MCF 10A (cell line): ENCODE results near the gene SRPRB. TPM values are rescaled to one million over a fixed set of nuclear protein-coding genes. Genes with fewer than 3 reads are reported as not detected.

Source experiments
- BruUV-seq: library from RNA; stranded (reverse); fragments of 400-500 nt; replicated peaks from 2 replicates; lab custom pipeline; 2021; lab: Mats Ljungman, UMichigan
- CTCF ChIA-PET: fragments of 300-600 bp; sonication (Branson Sonifier 250); formaldehyde crosslinking; extraction: SDS; loops from one replicate; lab custom pipeline; 2021; ENCODE audit warnings: antibody characterized with exemption, inconsistent platforms; lab: Yijun Ruan, JAX
- POLR2A ChIA-PET: fragments of 300-600, 350-650 bp; sonication (Branson Sonifier 250); formaldehyde crosslinking; extraction: SDS; loops from one replicate; lab custom pipeline; 2020; ENCODE audit warnings: antibody characterized with exemption, inconsistent platforms; lab: Yijun Ruan, JAX
- DNase-seq: peaks from one replicate; pipeline ENCODE4 v3.0.0-alpha.2; 2018; ENCODE audit not compliant: unreplicated experiment
- H3K27ac Mint-ChIP-seq: one replicate; pipeline ENCODE4 v1.8.0; 2022; ENCODE audit warnings: mild to moderate bottlenecking, low read depth, mixed read lengths; ENCODE audit not compliant: unreplicated experiment
- H3K27me3 Mint-ChIP-seq: one replicate; pipeline ENCODE4 v1.8.0; 2022; ENCODE audit warnings: mixed read lengths; ENCODE audit not compliant: insufficient read depth, unreplicated experiment
- H3K36me3 Mint-ChIP-seq: one replicate; pipeline ENCODE4 v1.8.0; 2022; ENCODE audit warnings: mild to moderate bottlenecking, moderate library complexity, mixed read lengths; ENCODE audit not compliant: insufficient read depth, unreplicated experiment
- H3K4me1 Mint-ChIP-seq: one replicate; pipeline ENCODE4 v1.8.0; 2022; ENCODE audit warnings: mixed read lengths; ENCODE audit not compliant: insufficient read depth, unreplicated experiment
- H3K4me3 Mint-ChIP-seq: one replicate; pipeline ENCODE4 v1.8.0; 2022; ENCODE audit warnings: mild to moderate bottlenecking, moderate library complexity, mixed read lengths; ENCODE audit not compliant: unreplicated experiment
- H3K9me3 Mint-ChIP-seq: one replicate; pipeline ENCODE4 v1.8.0; 2022; ENCODE audit warnings: mixed read lengths; ENCODE audit not compliant: unreplicated experiment
- intact Hi-C: fragments of 100-400 bp; cut with micrococcal nuclease; formaldehyde crosslinking; loops from 2 replicates; pipeline ENCODE4 v1.14.1; 2022
- total RNA-seq: library from RNA; stranded (reverse); gene quantifications from 2 replicates; pipeline ENCODE4 v1.2.3, GENCODE V29; 2022
- TF ChIP-seq, protein P1 (sequence below): fragments of 200-600 bp; IDR thresholded peaks from one replicate; pipeline ENCODE4 v1.8.0; 2022; ENCODE audit warnings: antibody characterized with exemption, mild to moderate bottlenecking; ENCODE audit not compliant: unreplicated experiment

SRPRB gene
- total RNA-seq, 1 experiment from 2014 or later, result 180 TPM

DNA sequence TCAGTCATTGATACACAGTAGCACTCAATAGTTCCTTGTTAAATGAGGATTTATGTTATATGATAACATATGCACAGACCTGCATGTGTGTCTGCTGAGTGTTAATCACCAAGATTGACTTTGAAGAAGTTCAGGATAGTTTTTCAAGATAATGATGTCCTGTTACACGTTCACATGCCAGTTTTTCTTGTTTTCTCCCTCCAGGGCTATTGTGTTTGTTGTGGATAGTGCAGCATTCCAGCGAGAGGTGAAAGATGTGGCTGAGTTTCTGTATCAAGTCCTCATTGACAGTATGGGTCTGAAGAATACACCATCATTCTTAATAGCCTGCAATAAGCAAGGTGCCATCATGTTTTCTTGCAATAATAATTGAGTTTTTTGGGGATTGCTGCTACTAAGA is 9.8 kb downstream of the SRPRB start:
- H3K36me3 Mint-ChIP-seq, result peaks cover 92% of the 10 kb centered on the region
- POLR2A ChIA-PET, result interaction anchor here (0.6 kb wide), 1 partner anchor 381 kb away, joined by 3 read pairs; no protein-coding TSS in a partner anchor
- no peak overlapping the region for H3K4me3 Mint-ChIP-seq
- CTCF ChIA-PET, result interaction anchor here (0.6 kb wide), 1 partner anchor 224 kb away, joined by 4 read pairs; no protein-coding TSS in a partner anchor
- DNase-seq, result no peak
- TF ChIP-seq, protein P1, sequence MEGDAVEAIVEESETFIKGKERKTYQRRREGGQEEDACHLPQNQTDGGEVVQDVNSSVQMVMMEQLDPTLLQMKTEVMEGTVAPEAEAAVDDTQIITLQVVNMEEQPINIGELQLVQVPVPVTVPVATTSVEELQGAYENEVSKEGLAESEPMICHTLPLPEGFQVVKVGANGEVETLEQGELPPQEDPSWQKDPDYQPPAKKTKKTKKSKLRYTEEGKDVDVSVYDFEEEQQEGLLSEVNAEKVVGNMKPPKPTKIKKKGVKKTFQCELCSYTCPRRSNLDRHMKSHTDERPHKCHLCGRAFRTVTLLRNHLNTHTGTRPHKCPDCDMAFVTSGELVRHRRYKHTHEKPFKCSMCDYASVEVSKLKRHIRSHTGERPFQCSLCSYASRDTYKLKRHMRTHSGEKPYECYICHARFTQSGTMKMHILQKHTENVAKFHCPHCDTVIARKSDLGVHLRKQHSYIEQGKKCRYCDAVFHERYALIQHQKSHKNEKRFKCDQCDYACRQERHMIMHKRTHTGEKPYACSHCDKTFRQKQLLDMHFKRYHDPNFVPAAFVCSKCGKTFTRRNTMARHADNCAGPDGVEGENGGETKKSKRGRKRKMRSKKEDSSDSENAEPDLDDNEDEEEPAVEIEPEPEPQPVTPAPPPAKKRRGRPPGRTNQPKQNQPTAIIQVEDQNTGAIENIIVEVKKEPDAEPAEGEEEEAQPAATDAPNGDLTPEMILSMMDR, result no peak
- no peaks in the 10 kb centered on the region for H3K27me3 Mint-ChIP-seq
- H3K27ac Mint-ChIP-seq, result peak overlapping the region; percentile 73
- no peaks in the 10 kb centered on the region for H3K9me3 Mint-ChIP-seq
- peaks cover 18% of the 10 kb centered on the region for H3K4me1 Mint-ChIP-seq
- intact Hi-C loops, result loop anchor here (5.0 to 10.0 kb wide), 3 partner anchors 399 to 1083 kb away; no protein-coding TSS in a partner anchor
- BruUV-seq, result no TSS peak

DNA sequence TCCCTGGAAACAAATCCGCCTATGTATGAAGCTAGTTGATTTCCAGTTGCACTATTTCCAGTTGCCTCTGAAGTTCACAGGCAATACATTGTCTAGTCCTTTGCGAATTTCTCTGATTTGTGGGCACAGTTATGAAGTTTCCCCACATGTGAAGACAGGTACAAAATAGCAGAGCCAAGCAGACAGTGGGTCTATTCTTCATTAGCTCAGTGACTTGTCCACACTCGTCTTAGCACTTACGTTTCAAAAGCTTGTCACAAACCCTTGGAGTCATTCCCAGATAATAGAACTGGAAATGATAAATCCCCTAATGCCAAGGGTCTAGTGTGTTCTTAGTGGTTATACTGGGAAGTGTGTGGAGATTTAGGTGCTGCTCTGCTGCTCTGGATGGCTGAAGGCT is 14.5 kb downstream of the SRPRB start:
- H3K27me3 Mint-ChIP-seq, result no peaks in the 10 kb centered on the region
- no peaks in the 10 kb centered on the region for H3K9me3 Mint-ChIP-seq
- H3K27ac Mint-ChIP-seq, result no peak overlapping the region
- DNase-seq, result no peak
- peaks cover 16% of the 10 kb centered on the region for H3K4me1 Mint-ChIP-seq
- intact Hi-C loops, result no loop called here
- ChIA-PET CTCF (interaction anchor here (0.6 to 2.2 kb wide), 11 partner anchors 12 to 668 kb away, joined by 3 to 20 read pairs (median 4); no protein-coding TSS in a partner anchor), POLR2A (interaction anchor here (0.6 to 0.7 kb wide), 2 partner anchors 178 to 1162 kb away, joined by 3 to 4 read pairs; no protein-coding TSS in a partner anchor)
- H3K36me3 Mint-ChIP-seq, result peaks cover 53% of the 10 kb centered on the region
- no peak overlapping the region for H3K4me3 Mint-ChIP-seq
- BruUV-seq, result TSS peak; percentile 60
- TF ChIP-seq, protein P1, result no peak

DNA sequence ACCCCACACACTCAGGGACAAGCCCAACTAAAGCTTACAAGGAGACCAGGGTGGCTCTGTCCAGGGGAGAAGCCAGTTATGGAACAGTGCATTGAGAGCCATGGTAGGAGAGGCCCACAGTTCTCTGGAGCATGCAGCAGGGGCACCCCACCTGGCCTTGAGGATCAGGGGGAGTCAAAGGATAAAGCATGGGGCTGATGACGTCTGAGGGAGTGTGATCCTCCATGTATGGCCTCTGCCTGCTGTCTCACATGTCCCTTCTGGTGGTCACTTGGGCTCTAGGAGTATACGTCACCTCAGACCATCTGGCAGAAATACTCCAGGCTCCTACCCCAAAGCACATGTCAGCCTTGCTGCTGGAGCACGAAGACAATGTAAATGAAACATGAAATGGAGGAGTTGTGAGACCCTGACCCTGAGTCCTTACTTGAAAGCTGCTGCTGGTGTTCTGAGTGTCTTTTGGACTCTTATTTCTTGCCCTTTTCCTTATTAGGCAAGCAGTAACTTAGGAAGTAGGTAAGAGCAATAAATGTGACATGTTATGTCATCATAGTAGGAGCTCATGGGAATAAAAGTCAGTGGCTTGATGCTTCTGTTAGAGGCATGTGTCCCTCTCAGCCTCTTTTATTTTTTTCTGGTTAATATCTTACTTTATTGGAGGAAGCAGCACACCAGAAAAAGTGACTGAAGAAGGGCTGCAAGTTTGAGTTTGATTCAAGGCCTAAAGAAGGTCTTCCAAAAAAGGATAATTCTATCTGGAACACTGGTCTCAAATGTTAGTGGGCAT is 15.5 kb downstream of the SRPRB start:
- peaks cover 13% of the 10 kb centered on the region for H3K4me1 Mint-ChIP-seq
- H3K36me3 Mint-ChIP-seq, result peaks cover 44% of the 10 kb centered on the region
- ChIA-PET POLR2A (interaction anchor here (0.7 kb wide), 2 partner anchors 165 to 429 kb away, joined by 3 to 4 read pairs; no protein-coding TSS in a partner anchor), CTCF (interaction anchor here (0.5 to 2.2 kb wide), 11 partner anchors 13 to 677 kb away, joined by 3 to 20 read pairs (median 4); partner anchors contain the start of gene TOPBP1)
- no TSS peak for BruUV-seq
- H3K27me3 Mint-ChIP-seq, result no peaks in the 10 kb centered on the region
- TF ChIP-seq, protein P1, result no peak
- no peak overlapping the region for H3K27ac Mint-ChIP-seq
- intact Hi-C loops, result no loop called here
- no peak overlapping the region for H3K4me3 Mint-ChIP-seq
- no peaks in the 10 kb centered on the region for H3K9me3 Mint-ChIP-seq
- no peak for DNase-seq
